HG03066 (cell line): ENCODE results near the gene PEX6.
A peak's percentile ranks its signal among the peaks of the same experiment; 100 is the strongest.
"Not testable (repeated sequence)": the region's sequence is repeated elsewhere in the genome, so short reads cannot be mapped to it uniquely, and the experiment has no call there.

Experiments
- ATAC-seq: cut with Tn5 transposase; IDR thresholded peaks from one replicate; pipeline ENCODE4 v1.9.1; 2021; ENCODE audit warnings: low read depth; ENCODE audit not compliant: unreplicated experiment

PEX6 gene

DNA sequence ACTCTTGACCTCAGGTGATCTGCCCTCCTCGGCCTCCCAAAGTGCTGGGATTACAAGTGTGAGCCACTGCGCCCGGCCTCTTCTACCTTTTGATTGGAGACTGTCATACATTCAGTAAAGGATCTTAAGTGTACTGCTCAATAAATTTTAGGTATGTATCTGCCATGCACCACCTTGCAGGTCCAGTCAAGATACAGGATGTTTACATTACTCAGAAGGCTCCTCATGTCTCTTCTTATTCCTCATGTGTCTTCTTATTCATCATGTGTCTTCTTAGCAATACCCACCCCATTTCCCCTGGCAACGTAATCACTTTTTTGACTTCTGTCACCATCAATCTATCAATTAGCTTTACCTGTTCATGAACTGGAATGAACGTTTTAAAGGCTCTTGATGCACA, 26.9 kb upstream of the PEX6 start:
- no peak for ATAC-seq

DNA sequence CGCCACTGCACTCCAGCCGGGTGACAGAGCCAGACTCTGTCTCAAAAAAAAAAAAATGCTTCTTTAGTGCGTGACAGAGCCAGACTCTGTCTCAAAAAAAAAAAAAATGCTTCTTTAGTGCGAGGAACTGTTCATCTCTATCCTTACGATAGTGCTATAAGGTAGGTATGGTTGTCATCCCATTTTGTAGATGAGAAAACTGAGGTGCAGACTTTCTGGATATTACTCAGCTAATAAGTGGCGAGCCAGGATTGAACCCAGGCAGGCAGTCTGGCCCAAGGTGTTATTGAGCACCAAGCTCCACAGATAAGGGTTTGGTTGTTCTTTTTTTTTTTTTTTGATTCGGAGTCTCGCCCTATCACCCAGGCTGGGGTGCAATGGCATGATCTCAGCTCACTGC, 22.9 kb upstream of the PEX6 start:
- no peak for ATAC-seq

DNA sequence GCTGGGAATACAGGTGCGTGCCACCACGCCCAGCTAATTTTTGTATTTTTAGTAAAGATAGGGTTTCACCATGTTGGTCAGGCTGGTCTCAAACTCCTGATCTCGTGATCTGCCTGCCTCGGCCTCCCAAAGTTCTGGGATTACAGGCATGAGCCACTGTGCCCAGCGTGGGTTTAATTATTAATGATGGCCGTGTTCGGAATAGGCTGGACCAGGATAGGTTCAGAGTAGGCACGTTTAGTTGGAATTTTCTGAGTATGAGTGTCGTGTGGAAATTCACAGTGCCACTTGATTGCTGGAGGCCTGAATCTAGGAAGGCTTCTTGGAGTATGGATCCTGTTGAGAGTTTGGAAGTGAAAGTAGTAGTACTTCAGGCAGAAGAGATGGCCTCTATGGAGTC, 19.2 kb upstream of the PEX6 start:
- not testable (repeated sequence) for ATAC-seq

DNA sequence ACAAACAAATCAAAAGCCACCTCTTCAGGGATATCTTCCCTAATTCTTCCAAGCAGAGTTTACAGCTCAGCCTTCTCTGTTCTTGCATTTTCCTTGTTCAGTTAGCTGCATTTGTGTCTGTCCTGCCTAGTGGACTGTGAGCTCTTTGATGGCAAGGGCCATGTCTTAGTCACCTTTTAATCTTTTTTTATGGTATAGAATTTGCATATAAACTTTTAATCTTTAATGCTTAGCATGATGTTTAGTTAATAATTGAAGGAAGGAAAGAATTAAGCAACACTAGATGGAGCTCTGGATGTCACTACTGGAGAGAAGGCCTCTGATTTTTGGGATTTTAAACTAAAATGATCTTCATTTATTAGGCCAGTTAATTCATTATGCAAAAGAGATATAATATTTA, 17.5 kb upstream of the PEX6 start:
- ATAC-seq = no peak

DNA sequence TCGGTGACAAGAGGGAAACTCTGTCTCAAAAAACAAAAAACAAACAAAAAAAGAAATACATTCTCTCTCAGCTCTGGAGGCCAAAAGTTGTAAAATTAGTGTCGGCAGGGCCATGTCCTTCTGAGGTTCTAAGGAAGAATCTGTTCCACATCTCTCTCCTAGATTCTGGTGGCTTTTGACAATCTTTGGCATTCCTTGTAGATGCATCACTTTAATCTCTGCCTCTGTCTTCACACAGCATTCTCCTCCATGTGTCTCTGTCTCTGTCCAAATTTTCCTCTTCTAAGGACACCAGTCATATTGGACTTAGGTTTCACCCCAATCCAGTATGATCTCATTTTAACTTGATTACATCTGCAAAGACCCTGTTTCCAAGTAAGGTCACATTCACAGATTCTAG, 14.5 kb upstream of the PEX6 start:
- no peak for ATAC-seq

DNA sequence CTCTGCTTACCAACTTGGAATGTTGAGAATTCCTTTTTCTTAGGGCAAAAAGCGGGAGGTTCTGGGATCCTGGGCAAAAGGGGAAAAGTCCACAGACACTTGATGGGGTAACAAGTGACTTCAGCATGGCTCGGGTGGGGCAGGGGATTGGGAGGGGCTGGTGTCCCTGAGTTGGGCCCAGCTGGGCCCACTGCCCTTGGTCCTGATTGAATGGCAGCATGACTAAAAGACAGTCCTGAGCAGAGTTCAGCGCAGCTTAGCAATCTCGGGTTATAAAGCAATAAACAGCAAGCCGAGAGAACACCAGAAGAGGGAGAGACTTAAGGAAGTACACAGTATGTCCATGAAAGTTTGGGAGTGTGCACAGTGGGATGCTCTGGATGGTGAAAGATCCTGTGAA, 10.9 kb upstream of the PEX6 start:
- ATAC-seq = no peak

DNA sequence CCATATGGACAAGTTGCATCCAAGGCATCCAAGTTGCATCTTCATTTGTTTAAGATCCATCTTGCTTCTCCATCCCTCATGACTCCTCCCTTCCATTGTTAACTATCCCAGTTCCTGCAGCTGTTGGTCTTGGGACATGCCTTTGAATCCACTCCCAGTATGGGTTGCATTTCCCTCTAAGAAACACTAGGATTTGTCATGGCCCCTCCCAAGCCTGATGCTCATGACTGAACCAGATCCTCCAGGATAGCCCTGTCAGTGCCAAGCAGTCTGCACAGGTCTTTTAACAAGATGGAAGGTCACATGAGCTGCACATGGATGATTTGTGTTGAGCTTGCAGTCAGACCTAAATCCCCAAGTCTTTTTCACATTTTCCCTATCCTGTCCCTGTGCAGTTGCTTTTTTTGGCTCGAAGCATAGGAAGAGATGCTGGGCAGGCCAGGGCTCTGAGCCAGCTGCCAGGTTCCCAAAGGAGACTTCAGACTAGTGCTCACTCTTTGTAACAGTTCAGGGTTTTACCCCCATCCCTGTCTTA, 9.6 kb upstream of the PEX6 start:
- no peak for ATAC-seq

DNA sequence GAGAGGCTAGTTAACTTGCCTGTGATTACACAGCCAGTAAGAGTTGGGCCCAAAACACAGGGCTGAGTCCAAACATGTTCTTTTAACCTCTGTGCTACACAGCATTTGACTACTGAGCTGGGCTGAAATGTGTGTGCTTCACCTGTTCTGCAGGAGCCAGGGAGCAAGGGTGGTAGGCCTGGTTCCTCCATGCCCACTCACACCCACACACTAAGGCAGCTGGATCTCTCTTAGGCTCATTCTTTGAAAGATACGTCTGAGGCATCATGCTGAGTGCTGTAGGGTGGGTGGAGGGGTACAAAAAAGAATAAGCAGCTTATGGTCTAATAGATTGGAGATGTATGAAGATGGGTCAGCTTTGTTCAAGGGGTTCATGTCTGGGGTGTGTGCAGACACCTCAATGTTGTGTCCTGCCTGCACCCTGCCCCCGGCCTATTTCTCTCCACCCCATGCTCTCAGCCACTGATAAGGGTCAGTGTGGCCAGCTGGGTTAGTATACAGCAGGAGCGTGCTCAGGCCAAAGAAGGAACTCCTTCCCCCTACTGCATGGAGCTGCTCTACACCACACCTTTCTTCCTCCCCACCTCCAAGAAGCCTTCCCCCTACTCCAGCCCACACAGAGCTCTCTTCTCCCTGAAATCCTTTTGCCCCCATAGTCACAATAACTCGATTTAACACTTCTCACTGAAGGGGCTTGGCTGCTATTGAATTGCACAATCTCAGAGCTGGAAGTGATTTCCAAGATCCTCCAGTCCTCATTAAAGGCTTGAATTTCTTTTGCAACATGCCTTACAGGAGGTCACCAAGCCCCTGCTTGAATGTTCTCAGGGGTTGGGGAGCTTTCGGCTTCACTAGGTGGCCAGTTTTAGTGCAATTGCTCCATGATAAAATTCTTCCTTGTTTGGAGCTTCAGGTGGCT, 8.8 kb upstream of the PEX6 start:
- no peak for ATAC-seq

DNA sequence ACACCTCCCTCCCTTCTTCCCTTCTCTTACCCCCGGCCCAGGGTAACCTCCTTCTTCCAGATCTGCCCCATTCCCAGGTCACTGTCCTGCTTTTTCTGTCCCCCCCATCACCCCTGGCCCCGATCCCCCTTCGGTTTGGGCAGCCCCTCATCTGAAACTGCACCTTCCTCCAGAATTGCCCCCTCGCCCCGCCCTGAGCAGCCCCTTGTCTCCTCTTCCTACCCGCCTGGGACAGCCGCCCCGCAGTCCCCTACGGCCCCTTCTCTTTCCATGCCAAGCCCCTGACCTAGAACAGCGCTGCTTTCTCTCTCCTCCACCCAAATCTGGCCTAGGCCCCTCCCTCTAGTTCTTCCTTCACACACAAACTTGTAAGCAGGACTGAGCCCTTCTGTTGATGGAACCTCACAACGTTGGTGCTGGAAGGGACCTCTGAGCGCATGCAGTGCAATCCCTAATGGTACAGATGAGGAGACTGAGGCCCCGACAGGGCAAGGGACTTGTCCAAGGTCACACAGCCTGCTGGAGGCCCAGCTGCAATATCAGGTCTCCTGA, 6.0 kb upstream of the PEX6 start:
- no peak for ATAC-seq

DNA sequence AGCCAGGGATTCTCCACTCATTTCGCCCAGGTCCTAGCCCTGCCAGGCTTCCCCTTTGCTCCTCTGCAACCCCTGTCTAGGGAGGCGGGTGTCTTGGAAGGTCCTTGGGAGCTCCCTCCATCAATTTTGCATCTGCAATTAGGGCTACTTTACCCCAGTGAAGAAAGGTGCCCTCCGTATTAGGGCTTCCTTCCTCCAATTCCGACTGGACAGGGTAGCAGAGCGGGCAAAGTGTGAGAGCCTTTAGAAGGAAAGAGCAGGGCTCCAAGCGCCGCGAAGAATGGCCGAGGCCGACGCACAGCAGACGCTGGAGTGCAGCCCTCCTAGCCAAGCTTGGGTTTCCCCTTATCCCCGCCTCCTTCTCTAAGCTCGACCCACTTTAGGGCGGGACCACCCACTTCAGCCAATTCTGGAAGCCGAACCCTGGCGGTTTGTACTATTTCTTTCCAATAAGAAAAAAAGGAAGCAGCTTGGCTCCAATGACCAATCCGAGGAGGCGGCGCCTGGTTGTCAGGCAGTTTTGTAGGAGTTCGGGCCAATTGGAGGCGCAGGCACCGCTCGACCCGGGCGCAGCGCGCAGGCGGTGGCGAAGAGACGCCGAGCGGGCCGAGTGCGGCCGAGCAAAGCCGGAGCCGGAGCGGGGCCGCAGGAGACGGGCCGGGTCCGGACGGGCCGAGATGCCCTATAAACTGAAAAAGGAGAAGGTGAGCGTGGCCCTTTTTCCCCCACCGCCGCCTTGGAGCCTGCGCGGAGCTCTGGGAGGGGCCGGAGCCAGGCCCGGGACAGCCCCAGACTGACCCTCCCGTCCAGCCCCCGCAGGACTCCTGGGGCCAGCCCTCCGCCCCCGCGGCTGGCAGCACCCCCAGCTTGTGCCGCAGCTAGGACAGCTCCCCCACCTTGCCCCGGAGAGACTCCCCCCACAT, 5.3 kb upstream of the PEX6 start, which contains the start of gene PPP2R5D:
Gene PPP2R5D (plus strand): TSS at position 570 of the 923 bp plus-strand sequence. CDS start 108 bp downstream, at position 678.
- peak; percentile 95 for ATAC-seq

DNA sequence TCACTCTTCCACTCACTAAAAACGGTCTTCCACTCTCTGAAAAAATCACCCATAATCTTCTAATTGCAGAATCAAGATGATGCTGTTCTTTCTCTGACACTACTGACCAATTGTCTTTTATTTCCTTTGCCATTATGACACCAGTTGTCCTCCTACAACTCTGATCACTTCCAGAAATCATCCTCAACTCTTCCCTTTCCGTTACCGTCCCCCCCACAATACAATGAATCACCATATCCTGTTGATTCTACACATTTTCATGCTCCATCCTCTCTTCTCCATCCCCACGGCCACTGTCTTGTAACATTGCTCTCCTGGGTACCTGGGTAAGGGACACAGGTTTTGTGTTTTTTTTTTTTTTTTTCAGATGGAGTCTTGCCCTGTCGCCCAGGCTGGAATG, 2.9 kb upstream of the PEX6 start:
- ATAC-seq = no peak

DNA sequence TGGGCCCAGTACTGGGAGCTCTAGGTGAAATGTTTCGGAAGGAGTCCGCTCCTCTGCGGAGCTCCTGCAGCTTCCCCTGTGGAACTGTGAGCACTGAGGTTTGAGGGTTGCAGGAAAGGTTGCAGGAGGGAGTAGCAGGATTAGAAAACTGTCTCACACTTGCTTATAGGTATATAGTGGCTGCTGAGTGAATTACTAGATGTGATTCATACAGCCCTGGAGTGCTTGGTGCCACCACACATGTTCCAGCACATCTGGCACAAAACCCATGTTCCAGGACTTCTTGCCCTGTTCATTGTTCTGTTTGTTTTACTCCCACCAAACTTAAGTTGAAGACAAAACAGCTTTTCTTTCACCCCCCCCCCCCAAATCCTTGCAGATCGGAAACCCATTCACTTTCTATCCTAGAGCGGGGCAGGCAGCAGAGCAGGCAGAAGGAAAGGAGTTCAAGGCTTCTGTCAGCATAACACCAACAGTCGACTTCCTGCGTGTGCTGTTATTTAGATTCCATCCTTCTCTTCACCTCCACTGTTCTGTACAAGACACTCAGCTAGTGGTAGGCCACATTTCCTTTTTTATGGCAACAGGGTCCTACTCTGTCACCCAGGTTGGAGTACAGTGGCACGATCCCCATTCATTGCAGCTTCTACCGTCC, 669 bp upstream of the PEX6 start:
- ATAC-seq = no peak

DNA sequence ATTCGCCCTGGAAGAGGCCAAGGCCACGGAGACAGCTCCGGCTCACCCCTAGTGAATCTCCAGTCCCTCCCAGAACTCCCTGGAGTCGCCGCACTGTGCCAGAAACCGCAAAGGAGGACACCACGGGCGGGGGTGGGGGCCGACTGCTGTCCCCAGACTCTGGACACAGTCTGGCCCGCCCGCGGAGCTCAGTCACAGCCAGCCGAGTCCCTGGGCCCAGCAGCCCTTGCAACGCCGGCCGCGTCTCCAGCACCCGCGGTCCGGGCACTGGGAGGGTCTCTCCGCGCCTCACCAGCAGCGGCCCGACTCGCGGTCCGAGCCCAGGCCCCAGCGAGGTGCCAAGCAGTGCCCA, 518 bp downstream of the PEX6 start:
- ATAC-seq = peak; percentile 1

DNA sequence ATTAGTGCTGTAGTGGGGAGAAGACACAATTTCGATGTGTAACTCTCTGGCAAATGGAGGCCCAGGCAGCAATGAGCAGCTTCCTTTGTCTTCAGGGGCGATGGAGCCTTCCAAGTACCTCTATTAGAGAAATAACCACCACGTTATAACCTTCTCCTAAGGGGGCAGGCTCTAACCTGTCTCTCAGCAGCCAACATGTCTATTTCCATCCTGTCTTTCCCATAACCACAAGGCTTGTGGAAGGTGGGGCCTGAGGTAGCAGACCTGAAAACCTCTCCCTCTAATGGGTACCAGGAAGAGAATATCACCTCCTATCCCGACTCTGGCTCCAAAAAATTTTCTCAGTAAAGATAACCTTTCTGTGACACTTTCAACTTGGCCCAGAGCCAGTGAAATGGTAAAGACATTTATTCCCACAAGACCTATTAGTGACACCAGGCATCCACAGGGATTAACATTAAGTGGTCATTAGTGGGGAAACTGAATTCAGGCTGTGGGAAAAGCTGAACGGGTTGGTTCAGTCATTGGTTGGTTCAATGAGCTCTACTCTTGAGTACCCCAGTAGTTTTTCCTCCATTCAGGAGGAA, 4.0 kb downstream of the PEX6 start:
- no peak for ATAC-seq

DNA sequence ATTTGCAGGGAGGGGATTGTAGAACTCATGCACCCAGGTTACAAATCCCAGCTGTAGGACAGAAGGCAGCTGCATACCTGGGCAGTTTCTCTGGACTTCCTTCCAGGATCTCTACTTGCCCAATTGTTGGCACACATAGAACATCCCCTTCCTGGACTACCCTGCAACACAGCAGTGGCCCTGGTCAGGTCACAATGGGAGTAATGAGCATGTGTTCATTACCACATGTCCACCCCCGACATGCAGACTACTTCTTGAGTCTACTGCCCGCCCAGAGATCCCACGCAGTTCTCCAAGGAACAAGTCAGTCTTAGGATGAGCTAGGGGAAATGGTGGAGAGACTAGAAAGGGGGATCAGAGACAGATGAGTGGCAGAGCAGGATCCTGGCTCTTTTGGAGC, 5.1 kb downstream of the PEX6 start:
- ATAC-seq = no peak

DNA sequence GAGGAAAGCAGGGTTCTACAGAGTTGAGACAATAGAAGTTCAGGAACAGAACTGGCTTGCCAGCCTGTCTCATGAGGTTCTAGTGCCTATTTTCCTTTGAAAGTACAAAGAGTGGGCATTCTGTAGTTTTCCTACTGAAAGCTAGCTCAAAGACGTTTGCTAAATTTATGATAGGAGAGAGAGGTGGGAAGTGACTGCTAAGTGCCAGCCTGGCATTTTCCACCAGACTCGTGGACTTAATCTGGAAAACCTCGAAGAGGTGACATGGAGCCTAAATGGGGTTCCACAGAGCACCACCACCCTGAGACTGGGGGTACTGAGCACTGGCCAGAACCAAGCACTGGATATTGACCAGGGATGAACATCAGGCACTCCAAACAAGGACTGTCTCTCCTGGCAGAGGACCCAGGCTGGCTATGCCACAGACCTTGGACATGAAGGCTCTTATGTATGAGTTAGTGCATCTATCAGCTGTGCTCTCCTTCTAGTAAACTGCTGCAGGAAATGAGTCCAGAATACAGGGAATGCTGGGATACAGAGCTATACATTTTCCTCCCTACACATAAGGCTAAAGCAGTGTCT, 7.1 kb downstream of the PEX6 start:
- no peak for ATAC-seq

DNA sequence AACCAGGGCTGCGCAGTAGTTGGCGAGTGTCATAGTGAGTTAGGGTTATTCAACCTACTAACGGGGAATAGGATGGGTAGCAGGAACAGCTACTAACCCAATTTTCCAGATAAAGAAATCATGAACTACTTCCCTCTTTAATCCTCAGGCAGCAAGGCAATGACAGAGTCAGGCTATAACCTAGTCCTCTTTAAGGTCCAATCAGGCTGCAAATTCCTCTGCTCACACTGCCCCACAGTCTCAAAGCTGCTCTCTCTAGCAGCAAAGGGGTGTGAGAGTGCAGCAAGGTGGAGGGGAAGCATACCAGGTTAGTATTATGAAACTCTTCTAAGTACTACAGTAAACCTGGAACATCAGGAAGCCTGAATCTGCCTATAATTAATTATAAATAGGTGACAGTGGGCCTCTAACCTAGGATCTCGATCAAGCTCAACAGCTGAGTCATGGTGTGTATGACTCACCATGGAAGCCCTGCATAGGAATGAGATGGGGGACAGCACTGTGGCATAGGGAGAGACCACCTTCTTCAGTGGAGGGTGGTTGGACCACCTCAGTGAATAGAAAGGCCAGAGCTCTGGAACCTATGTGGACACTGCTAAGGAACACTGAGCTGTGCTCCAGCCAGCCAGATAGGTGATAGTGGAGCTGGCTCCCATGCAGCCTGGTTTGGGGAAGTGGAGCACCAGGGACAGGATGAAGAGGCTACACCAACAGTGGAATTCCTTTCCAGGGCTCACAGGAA, 7.9 kb downstream of the PEX6 start:
- ATAC-seq = no peak

DNA sequence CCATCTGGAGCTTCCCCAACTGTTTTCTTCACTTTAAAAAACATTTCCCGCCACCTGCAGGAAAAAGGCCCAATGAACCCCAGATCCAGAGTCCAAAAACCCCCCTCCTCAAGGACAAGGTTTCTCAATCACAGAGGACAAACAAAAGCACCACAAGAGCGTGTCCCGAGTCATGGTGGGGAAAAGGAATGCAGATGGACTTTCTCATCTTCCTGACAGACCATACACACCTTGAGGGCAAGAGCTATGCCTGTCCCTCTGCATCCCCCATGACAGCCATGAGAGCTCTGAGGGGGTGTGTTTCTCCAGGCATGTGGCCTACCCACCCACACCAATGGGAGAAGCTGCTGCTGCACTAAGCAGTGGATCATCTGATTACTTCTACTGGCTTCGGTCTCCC, 9.0 kb downstream of the PEX6 start:
- no peak for ATAC-seq

DNA sequence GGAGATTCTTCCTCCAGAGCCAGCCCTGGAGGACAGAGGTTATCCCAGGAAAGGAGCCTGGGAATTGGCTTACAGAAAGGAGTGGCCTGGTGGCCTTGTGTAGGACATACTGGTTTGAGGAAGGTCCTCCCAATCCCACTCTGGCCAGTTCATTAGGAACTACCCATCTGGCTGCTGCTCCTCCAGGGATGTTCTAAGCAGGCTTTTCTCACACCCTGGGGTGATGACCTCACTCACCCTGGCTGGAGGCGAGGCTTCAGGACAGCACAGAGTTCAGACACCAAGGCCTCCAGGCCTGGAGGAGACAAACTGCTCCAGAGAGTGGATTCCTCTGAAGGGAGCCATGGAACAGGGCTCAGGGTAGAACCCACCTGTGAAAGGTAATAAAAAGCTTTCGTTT, 9.6 kb downstream of the PEX6 start:
- ATAC-seq = no peak
